ENCODE data around the gene PNPLA7. TPM values are rescaled to one million over a fixed set of nuclear protein-coding genes. Genes with fewer than 3 reads are reported as not detected.

Gene PNPLA7
- total and polyA plus RNA-seq, 2 donors (not counting 1 experiment from before 2014, with no cell fraction given) = 18.7 to 29.9 TPM

- intact Hi-C loops (cut with micrococcal nuclease) = no loop called here
Measured at GRCh38 chr9:137488327-137488653, 61.9 kb downstream of the PNPLA7 start.

More at GRCh38 chr9:137488327-137488653, 61.9 kb downstream of the PNPLA7 start:
- H3K4me3 Mint-ChIP-seq = no peak overlapping the region
- peaks cover 0 to 5% (median 0%) of the 10 kb centered on the region in 3 donors for H3K9me3 ChIP-seq (ENCODE audit: control extremely low read depth in 1 of 3, control insufficient read depth in 2 of 3, insufficient read depth in 1 of 3, low read length in 2 of 3)
- H3K9ac ChIP-seq (ENCODE audit: low read length) = no peak overlapping the region
- ChIA-PET POLR2A (no interaction called here), CTCF (no interaction called here)
- H3K4me1 Mint-ChIP-seq = no peaks in the 10 kb centered on the region
- no peak overlapping the region for H3K4me2 ChIP-seq (replicated peaks; ENCODE audit: low read depth, low read length, poor library complexity, severe bottlenecking)
- H4K20me1 ChIP-seq (ENCODE audit: control insufficient read depth, insufficient read depth, low read length, poor library complexity, severe bottlenecking) = no peaks in the 10 kb centered on the region
- peaks cover 0 to 11% of the 10 kb centered on the region in 2 experiments for H3K36me3 ChIP-seq (replicated peaks in 1 of 2; ENCODE audit: control extremely low read depth in 1 of 2, control insufficient read depth in 1 of 2, extremely low read depth in 1 of 2, insufficient read depth in 2 of 2, low read length in 1 of 2)
- H2AFZ ChIP-seq (ENCODE audit: insufficient read depth, low read depth, low read length, poor library complexity, severe bottlenecking) = no peak overlapping the region
- DNase-seq = no peak
- ATAC-seq (ENCODE audit: low read depth) = no peak
- H3K4me3 ChIP-seq (ENCODE audit: control extremely low read depth in 1 of 5, extremely low read depth in 1 of 5, insufficient read depth in 1 of 5, low read depth in 2 of 5, low read length in 4 of 5) = no peak overlapping the region
- TF ChIP-seq EZH2 (IDR thresholded peaks at IDR 0.05; ENCODE audit: borderline replicate concordance, insufficient read depth, low read depth, low read length, poor library complexity, severe bottlenecking) = no peak
- TF ChIP-seq CTCF (IDR thresholded peaks at IDR 0.05) = no peak
- H3K79me2 ChIP-seq (ENCODE audit: control insufficient read depth, insufficient read depth, low read length) = no peaks in the 10 kb centered on the region
- H3K9me3 Mint-ChIP-seq (ENCODE audit: insufficient read depth) = no peaks in the 10 kb centered on the region
- H3K4me1 ChIP-seq (ENCODE audit: control insufficient read depth in 2 of 2, insufficient read depth in 2 of 2, low read length in 2 of 2) = no peaks in the 10 kb centered on the region
- no peaks in the 10 kb centered on the region for H3K27me3 Mint-ChIP-seq
- no peak overlapping the region for H3K27ac Mint-ChIP-seq
- H3K27ac ChIP-seq (ENCODE audit: low read length in 2 of 2) = no peak overlapping the region
- no peaks in the 10 kb centered on the region for H3K27me3 ChIP-seq (replicated peaks in 1 of 4; ENCODE audit: control extremely low read depth in 1 of 4, control insufficient read depth in 3 of 4, insufficient read depth in 4 of 4, low read length in 3 of 4)
- WGBS (ENCODE audit: insufficient coverage) = 93% methylated on average over 5 of the region's 6 CpGs

All from B cell (primary cell).